Measurements from ENCODE around the gene DHX15.

DHX15 gene

DNA sequence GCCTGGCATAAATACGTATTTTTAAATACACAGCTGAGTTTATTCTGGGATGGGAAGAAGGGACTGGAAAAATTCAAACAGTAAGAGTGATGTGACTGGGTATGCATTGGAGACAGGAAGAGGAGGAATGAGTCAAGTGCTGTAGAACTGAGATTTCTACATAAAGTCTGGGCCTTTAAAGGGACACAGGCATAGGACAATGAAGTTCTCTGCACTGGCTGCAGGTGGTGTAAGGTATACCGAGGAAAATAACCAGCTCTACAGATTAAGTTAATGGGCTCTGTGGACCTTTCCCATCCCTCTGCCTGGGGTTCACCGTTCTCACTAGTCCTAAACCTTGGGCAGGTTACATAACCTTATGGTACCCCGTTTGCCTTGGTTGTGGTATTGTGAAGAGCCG is 68.7 kb downstream of the DHX15 start:
- Histone ChIP-seq H3K79me2 (ENCODE audit: insufficient read depth, low read length) (no peaks in the 10 kb centered on the region), H3K36me3 (ENCODE audit: insufficient read depth, low read length) (peaks cover 8% of the 10 kb centered on the region; the same call in 1 of the 2 replicates), H3K27ac (ENCODE audit: low read depth, low read length, poor library complexity, severe bottlenecking) (no peak overlapping the region), H3K9me2 (ENCODE audit: low read depth, low read length) (no peaks in the 10 kb centered on the region), H3F3A (ENCODE audit: insufficient read depth, low read length) (no peaks in the 10 kb centered on the region), H3K4me1 (ENCODE audit: insufficient read depth, low read length, severe bottlenecking) (no peaks in the 10 kb centered on the region), H2AFZ (ENCODE audit: low read length) (no peak overlapping the region), H3K27me3 (ENCODE audit: insufficient read depth, low read length) (no peaks in the 10 kb centered on the region), H3K9me3 (ENCODE audit: low read length) (no peaks in the 10 kb centered on the region), H3K9ac (ENCODE audit: low read length) (no peak overlapping the region), H3K4me3 (ENCODE audit: low read depth, low read length, poor library complexity, severe bottlenecking) (no peak overlapping the region), H4K20me1 (ENCODE audit: insufficient read depth, low read length) (no peaks in the 10 kb centered on the region), H3K4me2 (ENCODE audit: low read length) (no peak overlapping the region)
- no peak for TF ChIP-seq EZH2 (IDR thresholded peaks at IDR 0.05; ENCODE audit: borderline replicate concordance, low read length)
- TF ChIP-seq, protein P1, sequence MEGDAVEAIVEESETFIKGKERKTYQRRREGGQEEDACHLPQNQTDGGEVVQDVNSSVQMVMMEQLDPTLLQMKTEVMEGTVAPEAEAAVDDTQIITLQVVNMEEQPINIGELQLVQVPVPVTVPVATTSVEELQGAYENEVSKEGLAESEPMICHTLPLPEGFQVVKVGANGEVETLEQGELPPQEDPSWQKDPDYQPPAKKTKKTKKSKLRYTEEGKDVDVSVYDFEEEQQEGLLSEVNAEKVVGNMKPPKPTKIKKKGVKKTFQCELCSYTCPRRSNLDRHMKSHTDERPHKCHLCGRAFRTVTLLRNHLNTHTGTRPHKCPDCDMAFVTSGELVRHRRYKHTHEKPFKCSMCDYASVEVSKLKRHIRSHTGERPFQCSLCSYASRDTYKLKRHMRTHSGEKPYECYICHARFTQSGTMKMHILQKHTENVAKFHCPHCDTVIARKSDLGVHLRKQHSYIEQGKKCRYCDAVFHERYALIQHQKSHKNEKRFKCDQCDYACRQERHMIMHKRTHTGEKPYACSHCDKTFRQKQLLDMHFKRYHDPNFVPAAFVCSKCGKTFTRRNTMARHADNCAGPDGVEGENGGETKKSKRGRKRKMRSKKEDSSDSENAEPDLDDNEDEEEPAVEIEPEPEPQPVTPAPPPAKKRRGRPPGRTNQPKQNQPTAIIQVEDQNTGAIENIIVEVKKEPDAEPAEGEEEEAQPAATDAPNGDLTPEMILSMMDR (IDR thresholded peaks at IDR 0.05; ENCODE audit: low read length) = no peak

DNA sequence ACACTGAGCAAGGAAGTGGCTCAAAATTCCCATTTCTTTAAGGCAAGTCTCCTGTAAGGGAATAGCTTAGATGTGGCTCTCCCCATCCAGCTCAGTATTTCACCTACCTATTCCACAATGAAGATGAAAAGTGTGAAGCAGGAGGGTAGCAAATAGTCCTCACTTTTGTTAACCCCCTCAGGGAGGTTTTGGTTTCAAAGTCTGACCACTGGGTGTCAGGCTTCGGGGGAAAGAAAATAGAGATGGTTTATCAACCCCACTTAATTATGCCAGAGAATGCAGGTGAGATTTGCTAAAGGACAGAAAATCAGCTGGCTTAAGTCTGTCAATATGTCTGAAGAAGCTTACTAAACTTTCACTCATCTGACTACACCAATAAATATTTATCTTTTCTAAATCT is 69.5 kb downstream of the DHX15 start:
- no peak overlapping the region for H3K4me3 ChIP-seq (ENCODE audit: low read depth, low read length, poor library complexity, severe bottlenecking)
- H3K9me2 ChIP-seq (ENCODE audit: low read depth, low read length) = no peaks in the 10 kb centered on the region
- H2AFZ ChIP-seq (ENCODE audit: low read length) = no peak overlapping the region
- H3F3A ChIP-seq (ENCODE audit: insufficient read depth, low read length) = no peaks in the 10 kb centered on the region
- no peaks in the 10 kb centered on the region for H3K27me3 ChIP-seq (ENCODE audit: insufficient read depth, low read length)
- H3K79me2 ChIP-seq (ENCODE audit: insufficient read depth, low read length) = no peaks in the 10 kb centered on the region
- no peak overlapping the region for H3K9ac ChIP-seq (ENCODE audit: low read length)
- H3K36me3 ChIP-seq (ENCODE audit: insufficient read depth, low read length) = peaks cover 4% of the 10 kb centered on the region; the same call in 1 of the 2 replicates
- H3K27ac ChIP-seq (ENCODE audit: low read depth, low read length, poor library complexity, severe bottlenecking) = no peak overlapping the region
- no peaks in the 10 kb centered on the region for H3K4me1 ChIP-seq (ENCODE audit: insufficient read depth, low read length, severe bottlenecking)
- H3K4me2 ChIP-seq (ENCODE audit: low read length) = no peak overlapping the region
- no peaks in the 10 kb centered on the region for H3K9me3 ChIP-seq (ENCODE audit: low read length)
- no peaks in the 10 kb centered on the region for H4K20me1 ChIP-seq (ENCODE audit: insufficient read depth, low read length)
- no peak for TF ChIP-seq EZH2 (IDR thresholded peaks at IDR 0.05; ENCODE audit: borderline replicate concordance, low read length)
- TF ChIP-seq, protein P1 (IDR thresholded peaks at IDR 0.05; ENCODE audit: low read length) = no peak

DNA sequence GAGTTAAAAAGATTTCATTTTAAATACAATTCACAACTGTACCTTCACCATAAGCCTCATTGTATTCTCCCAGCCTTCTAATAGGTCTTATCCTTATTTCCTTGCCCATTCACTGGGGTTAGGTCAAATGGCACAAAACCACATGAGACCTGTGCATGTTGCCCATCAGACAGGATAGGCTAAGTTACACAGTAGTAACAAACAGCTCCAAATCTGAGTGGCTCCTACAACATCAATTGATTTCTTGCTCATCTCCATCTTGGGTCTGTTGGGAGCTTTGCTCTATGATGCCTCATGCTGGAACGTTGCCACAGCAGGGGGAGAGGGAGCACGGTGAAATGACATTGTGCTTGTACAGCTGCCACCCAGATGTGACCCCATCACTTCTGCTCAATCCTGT is 70.6 kb downstream of the DHX15 start:
- no peak overlapping the region for H3K9ac ChIP-seq (ENCODE audit: low read length)
- H3K79me2 ChIP-seq (ENCODE audit: insufficient read depth, low read length) = no peaks in the 10 kb centered on the region
- H3K4me2 ChIP-seq (ENCODE audit: low read length) = no peak overlapping the region
- H4K20me1 ChIP-seq (ENCODE audit: insufficient read depth, low read length) = no peaks in the 10 kb centered on the region
- H3F3A ChIP-seq (ENCODE audit: insufficient read depth, low read length) = no peaks in the 10 kb centered on the region
- TF ChIP-seq EZH2 (IDR thresholded peaks at IDR 0.05; ENCODE audit: borderline replicate concordance, low read length) = no peak
- TF ChIP-seq, protein P1 (IDR thresholded peaks at IDR 0.05; ENCODE audit: low read length) = no peak
- no peaks in the 10 kb centered on the region for H3K9me2 ChIP-seq (ENCODE audit: low read depth, low read length)
- no peaks in the 10 kb centered on the region for H3K36me3 ChIP-seq (ENCODE audit: insufficient read depth, low read length)
- no peak overlapping the region for H2AFZ ChIP-seq (ENCODE audit: low read length)
- no peak overlapping the region for H3K27ac ChIP-seq (ENCODE audit: low read depth, low read length, poor library complexity, severe bottlenecking)
- H3K9me3 ChIP-seq (ENCODE audit: low read length) = no peaks in the 10 kb centered on the region
- H3K27me3 ChIP-seq (ENCODE audit: insufficient read depth, low read length) = no peaks in the 10 kb centered on the region
- H3K4me3 ChIP-seq (ENCODE audit: low read depth, low read length, poor library complexity, severe bottlenecking) = no peak overlapping the region
- no peaks in the 10 kb centered on the region for H3K4me1 ChIP-seq (ENCODE audit: insufficient read depth, low read length, severe bottlenecking)

Data from OCI-LY1 (cell line).